GM21717 (cell line): Measurements from ENCODE around the gene RNF182.
"Not testable (repeated sequence)": the region's sequence is repeated elsewhere in the genome, so short reads cannot be mapped to it uniquely, and the experiment has no call there.

Experiments
- ATAC-seq: cut with Tn5 transposase; IDR thresholded peaks from one replicate; pipeline ENCODE4 v1.9.1; 2021; ENCODE audit warnings: mild to moderate bottlenecking, moderate library complexity; ENCODE audit not compliant: unreplicated experiment

The RNF182 gene

DNA sequence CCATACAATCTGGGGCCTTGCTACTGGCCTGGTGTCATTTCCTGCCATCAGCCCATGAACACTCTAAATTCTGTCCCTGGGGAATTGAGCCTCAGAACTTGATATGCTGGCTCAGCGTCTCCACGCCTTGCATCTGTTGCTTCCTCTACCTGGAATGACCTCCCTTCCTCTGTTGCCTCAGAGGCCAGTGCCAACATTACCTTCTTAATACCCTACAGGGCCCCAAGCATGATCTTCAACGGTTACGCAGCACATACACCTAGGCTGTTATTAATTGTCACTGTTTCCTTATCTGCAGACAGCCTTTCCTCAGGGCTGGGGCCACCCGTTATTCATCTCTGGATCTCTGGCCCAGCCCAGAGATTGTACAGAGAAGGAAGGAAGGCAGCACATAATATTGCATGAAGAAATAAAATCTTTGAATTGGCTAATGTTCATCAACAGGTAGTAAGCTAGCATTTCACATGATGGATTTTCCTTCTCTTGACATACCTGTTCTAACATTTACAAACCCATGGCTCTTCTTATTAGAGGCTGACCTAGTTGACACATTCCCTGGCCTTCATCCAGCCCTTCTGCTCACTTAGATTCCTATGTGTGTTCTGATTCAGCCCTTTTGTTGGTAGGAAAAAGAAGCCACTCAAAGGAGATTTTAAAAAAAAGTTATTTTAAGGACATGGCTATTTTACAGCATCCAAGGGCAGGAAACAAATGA lies 8.4 kb upstream of the RNF182 start:
- no peak for ATAC-seq

DNA sequence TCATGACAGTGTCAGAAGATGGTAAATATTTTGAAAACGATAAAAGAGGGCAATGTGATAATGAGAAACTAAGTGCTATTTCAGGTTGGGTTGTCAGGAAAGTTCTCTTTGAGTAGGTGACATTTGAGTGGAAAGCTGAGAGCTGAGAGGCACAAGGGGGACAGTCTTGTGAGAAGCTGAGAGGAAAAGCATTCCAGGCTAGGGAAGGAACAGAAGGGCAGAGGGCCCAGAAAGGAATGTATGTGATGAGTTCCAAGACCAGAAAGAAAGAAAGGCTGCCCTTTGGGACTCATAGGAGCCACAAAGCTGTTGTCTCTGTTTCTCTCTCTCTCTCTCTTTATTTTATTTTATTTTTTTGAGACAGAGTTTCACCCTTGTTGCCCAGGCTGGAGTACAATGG lies 7.6 kb upstream of the RNF182 start:
- ATAC-seq, result no peak

DNA sequence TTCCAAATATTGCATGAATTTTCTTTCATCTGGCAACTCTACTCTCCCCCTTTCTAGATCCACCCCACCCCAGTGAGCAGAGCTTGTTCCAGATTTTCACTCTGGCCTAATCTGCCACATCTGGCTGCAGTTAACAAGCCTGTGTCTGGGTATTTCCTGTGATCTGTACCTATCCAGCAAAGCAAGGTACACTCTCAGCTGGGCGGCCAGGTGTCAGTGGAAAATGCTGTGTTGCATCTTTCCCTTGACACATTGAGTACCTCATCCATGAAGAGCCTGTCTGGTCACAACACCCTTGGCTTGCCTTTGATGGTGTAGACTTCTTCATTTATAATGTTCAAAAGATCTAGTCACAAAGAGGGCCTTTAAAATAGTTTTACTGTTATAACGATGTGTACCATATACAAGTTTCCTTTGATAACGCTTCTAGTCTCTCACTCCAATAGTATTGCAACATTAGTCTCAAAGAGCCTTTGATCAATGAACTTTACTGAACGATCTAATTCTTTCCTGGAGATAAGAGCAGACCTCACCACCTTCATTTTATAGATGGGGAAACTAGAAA lies 6.0 kb upstream of the RNF182 start:
- ATAC-seq, result no peak

DNA sequence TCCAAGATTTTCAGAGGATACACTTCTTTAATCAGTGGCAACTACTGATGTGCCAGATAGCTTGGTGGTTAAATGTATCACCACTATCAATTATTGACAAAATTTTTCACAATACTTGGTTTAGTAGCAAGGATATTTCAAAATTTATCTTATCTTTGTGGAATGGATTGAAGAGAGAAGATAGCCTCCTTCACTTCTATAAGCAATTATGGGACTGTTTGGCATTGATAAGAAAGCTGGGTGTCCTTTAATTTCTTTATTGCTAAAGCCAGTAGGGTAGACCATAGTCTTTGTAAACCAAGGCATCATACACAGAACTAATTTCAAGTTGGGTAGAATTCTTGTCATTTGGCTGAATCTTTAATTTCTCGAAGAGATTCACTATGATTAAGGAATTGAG lies 4.9 kb upstream of the RNF182 start:
- ATAC-seq, result no peak

DNA sequence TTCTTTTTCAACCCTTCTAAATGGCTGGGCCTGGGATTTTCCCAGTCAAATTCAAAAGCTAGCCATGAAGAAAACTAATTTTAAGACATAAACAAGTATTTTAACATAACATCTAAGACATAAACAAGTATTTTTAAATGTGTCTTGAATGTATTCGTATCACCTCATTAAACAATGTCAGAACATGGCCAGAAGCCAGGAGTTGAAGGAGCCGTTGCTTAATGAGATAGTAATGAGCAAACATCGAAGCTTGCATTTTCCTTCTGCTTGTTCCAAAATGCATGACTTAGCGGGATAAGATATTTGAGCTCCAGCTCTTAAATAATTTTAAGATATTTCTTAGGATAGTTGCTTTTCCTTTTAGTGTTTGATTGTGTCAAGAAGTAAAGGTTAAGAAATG lies 4.2 kb upstream of the RNF182 start:
- no peak for ATAC-seq

DNA sequence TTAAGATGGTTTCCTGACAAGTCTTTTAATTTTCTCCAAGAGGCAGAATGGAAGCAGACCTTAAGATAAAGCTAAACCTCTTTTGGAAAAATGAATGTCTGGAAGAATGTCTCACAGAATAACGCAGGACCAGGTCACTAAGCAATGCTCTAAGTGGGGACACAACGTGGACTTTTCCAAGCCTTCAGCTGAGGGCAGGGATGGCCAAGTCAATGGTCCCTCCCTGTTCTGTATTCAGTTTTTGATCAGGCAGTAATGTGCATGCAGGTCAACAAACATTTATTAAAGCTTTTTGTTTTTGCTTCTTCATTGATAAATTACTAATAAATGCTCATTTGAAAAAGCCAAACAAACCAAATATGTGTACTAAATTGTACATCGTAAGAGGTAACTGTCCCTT lies 2.0 kb upstream of the RNF182 start:
- no peak for ATAC-seq

DNA sequence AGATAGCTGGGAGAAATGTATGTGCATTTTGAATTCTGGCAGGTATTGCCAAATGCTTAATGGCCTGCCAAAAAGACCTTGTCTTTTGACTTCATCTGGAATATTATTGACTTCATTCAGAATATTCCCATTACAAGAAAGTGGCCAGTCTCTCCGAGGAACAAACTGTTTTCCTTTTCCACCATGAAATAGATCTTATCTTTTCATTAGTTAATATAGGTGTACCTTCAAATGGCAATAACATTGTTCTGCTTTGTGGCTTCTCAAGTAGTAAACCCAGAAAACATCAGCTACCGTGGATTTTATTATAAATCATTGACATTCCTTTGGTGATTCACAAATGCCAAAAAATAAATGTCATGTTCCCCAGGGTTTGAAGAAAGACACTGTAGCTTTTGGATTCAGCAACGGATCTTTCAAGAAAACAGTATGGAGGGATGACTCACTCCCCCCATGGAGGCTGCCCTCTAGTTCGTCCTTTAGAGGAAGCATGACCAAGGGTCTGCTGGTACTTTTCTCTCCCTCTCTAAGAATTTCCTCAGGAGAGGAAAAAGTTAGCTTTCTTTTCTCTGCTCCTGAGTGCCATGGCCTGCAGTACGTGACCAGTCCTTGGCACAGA lies 1.1 kb upstream of the RNF182 start:
- ATAC-seq, result no peak

DNA sequence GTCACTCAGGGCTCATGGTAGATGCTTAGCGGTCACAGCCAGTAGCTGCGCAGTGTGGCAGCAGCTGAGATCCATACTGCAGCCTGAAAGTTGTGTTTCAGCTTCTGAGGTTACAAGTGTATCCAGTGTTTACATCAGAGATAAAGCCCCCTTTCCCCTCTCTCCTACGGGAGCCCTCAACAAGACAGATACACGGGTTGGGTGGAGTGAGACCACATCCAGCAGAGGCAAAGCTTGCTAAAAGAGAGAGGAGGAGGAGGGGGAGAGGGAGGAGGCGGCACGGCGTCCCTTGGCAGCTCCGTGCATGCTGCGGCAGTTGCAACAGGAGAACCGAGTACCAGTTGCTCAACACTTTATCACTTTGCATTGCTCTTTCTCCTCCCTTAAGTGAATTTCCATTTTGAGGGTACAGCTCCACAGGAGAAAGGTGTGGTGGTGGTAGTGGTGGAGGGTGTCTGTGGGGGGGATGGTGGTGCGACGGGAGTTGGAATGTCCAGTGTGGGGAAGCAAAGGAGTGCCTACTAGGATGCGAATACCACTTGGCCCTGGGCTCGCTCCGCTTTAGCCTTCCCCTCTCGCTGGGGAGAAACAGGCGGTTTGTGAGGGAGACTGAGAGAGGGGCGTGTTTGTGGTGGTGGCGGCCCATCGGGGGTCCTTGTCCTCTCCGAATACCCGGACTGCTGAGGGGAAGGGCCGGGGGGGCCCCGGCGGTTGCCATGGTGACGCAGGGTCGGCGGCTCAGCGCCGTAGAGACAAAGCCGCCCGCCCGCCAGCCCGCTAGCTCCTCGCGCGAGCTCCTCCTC lies 405 bp upstream of the RNF182 start:
- ATAC-seq, result no peak

DNA sequence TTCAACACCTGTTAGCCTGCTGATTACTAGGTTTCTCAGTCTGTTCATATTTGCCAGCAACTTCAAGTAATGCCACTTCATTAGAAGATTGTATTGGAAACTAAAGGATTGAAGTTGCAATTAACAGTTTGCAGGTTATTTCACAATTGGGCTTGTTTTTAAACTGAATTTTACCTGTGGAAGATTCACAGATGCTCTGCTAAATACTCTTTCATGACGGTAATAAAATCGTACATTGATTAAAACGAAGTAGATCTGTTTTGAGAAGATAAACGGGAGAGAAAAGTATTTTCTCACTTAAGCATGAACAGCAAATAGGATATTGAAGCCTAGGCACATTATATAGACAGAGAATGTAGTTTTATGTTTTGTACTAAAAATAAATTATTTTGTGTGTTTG lies 1.6 kb downstream of the RNF182 start:
- ATAC-seq, result no peak

DNA sequence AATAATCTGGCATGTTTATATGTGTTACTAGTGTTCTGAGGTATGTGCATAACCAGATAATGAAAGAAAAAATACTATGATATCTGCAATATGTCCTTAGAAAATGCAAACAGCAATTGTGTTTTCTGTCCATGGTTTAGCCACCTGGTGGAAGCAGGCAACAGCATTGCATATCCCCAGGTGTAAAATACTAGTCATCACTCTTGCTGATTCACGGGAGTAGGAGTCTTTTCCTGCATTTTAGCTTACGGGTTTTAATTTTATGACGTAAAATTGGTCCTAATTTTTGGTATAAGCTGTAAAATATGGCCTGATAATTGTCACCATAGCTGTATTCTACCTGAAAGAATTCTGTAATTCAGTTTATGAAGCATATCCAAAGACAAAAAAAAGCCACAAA lies 2.5 kb downstream of the RNF182 start:
- no peak for ATAC-seq

DNA sequence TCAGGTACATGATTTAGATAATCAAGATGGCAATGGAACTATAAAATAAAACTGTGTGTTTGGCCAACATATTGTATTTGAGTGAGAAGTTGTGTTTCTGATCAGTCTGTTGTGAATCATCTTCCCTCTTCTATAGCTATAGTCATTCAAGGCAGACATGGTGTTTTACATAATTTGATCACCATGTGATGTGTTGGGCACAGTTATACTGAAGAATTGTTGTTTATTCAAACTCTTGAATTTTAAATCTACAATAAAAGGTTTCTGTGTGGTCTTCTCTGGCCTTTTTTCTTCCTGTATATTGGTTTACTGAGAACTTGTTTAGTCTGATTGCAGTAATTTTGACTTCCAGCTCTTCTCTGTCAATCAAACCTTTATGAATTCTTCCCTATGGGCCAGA lies 4.4 kb downstream of the RNF182 start:
- no peak for ATAC-seq

DNA sequence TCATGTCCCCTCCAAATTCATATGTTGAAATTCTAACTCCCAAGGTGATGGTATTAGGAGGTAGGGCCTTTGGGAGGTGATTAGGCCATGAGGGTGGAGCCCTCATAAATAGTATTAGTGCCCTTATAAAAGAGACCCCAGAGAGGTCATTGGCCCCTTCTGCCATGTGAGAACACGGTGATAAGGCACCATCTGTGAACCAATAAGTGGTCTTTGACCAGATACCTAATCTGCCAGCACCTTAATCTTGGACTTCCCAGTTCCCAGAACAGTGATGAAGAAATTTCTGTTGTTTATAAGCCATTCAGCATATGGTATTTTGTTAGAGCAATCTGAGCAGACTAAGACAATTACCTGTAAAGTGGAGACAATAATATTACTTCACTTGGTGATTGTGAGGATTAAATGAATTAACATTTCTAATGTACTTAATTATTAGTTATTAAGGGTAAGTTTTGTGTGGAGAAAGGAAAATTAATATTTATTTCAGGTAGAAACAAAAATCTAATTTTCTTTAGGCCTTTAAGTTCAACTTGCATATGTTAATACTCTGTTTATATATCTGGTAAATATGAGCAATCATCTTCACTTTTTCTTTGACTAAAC lies 7.1 kb downstream of the RNF182 start:
- ATAC-seq, result no peak

DNA sequence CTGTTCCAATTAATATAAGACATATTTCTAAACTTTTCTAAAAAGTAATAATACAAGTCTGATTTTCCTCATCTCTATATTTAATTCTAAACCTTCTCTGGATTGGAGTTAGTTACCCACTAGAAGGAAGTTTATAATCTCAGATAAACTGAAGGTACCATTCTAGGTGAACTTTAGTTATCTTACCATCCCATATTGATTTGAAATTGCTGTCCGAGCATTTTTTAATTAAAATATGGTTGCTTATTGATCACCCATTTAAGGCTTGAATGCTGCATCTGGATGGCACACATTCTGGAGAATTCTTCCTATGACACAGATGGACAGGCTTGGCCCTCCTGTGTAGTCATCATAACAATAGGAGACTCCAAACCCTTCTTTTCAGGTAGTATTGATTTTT lies 8.0 kb downstream of the RNF182 start:
- no peak for ATAC-seq

DNA sequence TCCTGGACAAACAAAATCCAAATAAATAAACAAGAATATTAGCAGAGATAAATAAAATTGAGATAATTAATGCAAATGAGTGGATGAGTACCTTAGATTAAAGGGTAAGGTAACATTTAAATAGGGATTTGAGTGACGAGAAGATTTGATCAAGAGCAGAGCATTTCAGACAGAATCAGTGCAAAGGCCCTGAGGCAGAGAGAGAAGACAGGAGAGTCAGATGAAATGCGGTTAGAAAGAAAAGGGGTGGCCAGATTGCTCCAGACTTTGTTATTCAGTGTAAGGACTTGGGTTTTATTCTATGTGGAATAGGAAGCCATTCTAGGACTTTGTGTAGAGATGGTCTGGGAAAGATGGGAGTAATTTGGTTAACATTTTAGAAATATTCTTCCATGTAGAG lies 10.0 kb downstream of the RNF182 start:
- ATAC-seq, result no peak

DNA sequence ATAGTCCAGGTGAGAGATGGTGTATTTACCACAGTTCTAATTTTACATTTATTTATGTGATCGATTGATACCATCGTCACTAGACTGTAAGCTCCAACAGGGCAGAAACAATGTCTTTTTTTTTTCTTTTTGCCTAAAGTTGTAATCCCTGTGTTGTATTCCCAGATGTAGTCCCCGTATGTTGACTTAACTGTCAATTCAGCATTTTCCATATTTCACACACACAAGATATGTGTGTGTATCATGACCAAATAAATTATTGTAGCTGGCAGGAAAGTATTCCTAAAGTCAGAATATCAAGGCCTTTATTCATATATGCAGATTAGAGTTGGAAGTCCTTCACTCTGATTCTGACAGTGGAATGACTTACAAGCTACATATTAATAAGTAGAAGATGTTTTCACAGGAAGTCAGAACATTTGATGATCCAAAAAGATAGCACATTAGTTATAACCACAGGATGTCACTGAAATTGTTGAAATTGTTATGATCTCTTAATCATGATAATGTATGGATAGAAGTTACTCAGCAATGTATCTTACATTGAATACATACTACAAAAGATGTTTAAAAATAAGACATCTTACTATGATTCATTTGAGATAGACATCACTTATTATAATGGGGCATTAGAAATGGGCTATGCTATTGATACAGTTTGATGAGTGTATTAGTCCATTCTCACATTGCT lies 10.6 kb downstream of the RNF182 start:
- no peak for ATAC-seq

DNA sequence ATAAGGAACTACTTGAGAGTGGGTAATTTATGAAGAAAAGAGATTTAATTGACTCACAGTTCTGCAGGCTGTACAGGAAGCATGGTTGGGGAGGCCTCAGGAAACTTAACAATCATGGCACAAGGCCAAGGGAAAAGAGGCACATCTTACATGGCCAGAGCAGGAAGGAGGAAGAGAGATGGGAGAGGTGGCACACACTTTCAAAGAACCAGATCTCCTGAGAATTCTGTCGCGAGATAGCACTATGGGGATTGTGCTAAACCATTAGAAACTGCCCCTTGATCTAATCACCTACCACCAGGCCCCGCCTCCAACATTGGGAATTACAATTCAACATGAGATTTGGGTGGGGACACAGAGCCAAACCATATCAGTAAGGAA lies 11.1 kb downstream of the RNF182 start:
- not testable (repeated sequence) for ATAC-seq

DNA sequence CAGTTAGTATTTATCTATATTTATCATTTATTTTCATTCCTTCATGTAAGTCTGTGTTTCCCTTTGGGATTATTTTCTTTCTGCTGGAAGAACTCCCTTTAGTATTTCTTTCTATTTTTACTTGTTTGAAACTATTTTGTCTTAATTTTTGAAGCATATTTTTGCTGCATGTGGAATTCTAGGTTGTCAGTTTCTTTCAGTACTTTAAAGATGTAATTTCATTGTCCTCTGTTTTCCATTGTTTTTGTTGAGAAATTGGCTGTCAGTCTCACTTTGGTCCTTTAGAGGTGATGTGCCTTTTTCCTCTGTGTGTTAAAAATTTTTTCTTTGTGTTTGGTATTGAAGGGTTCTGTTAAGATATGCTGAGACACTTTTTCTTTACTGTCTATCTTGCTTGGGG lies 17.1 kb downstream of the RNF182 start:
- ATAC-seq, result no peak

DNA sequence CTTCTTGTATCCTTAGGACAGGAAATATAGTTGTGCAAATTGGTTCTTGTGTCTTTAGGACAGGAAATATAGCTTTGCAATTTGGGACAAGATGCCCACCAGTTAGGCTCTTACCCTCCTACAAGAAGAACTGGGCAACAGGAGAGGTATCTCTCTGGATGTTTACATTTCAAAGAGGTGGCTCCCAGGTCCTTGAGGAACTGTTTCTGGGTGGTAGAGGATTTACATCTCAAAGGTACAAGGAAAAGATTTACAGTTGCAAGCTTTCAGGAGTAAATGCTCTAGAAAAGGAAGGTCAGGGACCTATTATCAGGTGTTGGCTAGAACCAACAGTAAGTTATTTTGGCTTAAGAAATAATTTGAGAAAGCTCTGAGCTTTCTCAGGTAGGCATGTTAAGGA lies 19.2 kb downstream of the RNF182 start:
- ATAC-seq, result no peak

DNA sequence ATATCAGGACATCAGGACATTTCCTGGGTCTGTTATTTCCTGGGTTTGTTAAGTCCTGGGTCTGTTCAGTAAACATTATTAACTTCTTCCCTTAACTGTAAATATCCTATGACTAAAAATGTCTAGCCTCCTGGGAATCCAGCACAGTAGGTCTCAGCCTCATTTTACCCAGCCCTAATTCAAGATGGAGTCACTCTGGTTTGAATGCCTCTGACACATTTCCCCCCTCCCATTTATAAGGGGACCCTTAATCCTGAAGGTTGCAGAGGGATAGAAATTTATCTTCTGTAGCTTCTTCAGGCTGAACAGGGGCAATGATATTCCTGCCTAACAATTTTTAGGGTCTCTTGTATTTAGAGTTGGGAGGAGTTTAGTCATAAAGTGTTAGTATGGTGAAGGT lies 21.8 kb downstream of the RNF182 start:
- ATAC-seq, result no peak

DNA sequence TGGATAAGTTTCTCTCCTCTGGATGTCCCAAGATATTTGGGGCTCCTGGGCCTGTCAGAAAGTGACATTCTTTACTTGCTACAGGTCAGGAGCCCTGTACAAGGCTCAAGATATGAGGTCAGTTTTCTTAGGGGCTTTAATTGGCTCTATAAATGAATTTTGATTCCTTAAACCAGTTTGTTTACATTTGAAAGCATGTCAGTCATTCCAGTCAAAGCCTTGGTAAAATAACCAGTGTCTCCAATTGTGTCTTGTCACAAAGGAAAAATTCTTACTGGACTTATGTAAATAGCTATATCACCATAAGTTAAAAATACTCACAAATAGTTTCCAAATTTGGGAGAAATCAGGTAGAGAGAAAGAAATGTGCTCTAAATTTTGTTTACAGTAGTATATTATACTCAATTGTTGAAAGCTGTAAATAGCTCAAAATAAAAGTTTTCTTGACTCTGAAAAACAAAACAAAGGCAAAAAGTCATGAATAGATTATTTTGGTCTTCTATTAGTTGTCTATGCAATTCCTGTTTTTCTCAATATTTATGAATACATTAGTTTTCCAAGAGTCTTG lies 22.9 kb downstream of the RNF182 start:
- ATAC-seq, result no peak

DNA sequence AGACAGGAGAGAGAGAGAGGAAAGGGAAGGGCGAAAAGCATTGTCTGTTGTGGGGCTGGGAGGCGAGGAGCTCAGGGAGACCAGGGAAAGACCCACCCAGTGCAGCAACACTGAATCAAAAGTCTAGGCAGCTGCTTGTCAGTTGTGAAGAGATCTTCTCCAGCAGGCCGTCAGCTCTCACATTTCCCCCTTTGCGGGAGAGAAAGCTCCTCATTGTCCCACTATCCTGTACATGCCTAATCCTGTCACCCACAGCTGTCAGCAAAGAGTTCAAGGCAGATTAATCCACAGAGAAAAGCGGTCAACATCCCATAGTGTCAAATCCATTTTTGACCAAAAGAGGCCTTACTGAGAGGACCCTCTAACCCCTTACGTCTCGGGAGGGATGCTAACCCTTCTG lies 27.3 kb downstream of the RNF182 start:
- ATAC-seq, result no peak
